SJSA1 (cell line): ENCODE results near the gene EBF3. TPM values are rescaled to one million over a fixed set of nuclear protein-coding genes. Genes with fewer than 3 reads are reported as not detected.

Experiments used
- DNase-seq, 2 experiments: peaks; one replicate each; pipeline ENCODE4 v3.0.0-alpha.2; 2015 to 2020; ENCODE audit warnings: low spot score in 2 of 2, low read depth in 1 of 2
- H3K27ac ChIP-seq: fragments of 250-450 bp; sonication (Bioruptor Pico); 2 replicates; pipeline ENCODE4 v1.5.1; 2020; ENCODE audit warnings: mild to moderate bottlenecking, moderate library complexity
- H3K27me3 ChIP-seq: fragments of 250-450 bp; sonication (Bioruptor Pico); replicated peaks from 2 replicates; pipeline ENCODE4 v1.5.1; 2020; ENCODE audit warnings: mild to moderate bottlenecking, moderate library complexity
- H3K36me3 ChIP-seq: fragments of 250-450 bp; sonication (Bioruptor Pico); 2 replicates; pipeline ENCODE4 v1.5.1; 2020; ENCODE audit warnings: mild to moderate bottlenecking
- H3K4me1 ChIP-seq: fragments of 250-450 bp; sonication (Bioruptor Pico); replicated peaks from 2 replicates; pipeline ENCODE4 v1.6.1; 2021; ENCODE audit warnings: mild to moderate bottlenecking
- H3K4me3 ChIP-seq: fragments of 250-450 bp; sonication (Bioruptor Pico); 2 replicates; pipeline ENCODE4 v1.5.1; 2020; ENCODE audit warnings: mild to moderate bottlenecking
- H3K9me3 ChIP-seq: fragments of 250-450 bp; sonication (Bioruptor Pico); replicated peaks from 2 replicates; pipeline ENCODE4 v1.5.1; 2020; ENCODE audit warnings: mild to moderate bottlenecking
- total RNA-seq: library from RNA; depleted of rRNA; stranded (reverse); fragments of >200 nt; shearing (Covaris generic); gene quantifications from 2 replicates; pipeline ENCODE4 v1.2.3, GENCODE V29; 2014

The EBF3 gene
- total RNA-seq, 1 experiment from 2014 or later: not detected

DNA sequence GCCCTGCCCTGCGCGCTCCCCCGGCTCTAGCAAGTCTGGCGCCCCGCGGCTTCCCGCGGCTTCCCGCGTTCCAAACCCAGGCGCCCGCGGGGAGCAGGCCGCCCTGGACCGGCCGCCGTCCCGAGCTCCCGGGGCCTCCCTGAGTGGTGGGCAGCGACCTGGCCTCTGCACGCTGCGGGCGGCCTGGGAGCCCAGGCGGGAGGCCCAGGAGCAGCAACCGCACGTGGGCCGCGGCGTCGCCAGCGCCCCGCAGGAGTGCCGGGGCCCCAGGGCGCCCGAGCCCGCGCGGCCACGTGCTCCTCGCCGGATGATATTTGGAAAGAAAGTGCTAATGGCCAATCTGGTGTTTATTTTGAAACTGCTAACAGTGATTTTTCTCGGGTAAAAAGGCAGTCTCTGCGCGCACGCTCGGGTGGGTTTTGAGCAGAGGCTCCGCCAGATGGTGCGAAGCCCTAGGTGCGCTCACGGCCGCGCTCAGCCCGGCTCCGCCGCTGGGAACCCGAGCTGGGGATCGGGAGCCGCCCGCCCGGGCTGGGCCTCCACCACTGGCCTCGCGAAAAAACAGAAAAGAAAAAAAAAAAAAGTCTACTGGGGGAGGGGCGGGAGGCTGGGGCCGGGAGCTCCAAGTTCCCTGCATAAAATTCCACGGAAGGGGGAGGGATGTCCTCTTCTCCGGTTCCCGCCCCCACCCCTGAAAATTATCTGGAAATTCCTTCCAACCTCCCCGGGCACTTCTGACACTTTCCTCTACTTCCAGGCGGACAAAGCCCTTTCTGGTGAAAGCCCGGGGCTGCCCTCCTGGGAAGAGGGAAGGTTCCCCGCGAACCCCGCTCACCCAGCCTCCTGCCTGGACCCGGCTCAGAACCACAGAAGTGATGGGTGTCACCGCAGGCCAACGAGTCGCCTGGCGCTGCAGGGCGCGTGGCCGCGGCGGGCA lies 4.3 kb downstream of the EBF3 start:
- no peak overlapping the region for H3K27ac ChIP-seq
- peaks cover 19% of the 10 kb centered on the region for H3K9me3 ChIP-seq
- H3K4me3 ChIP-seq: no peak overlapping the region
- H3K27me3 ChIP-seq: peaks cover 13% of the 10 kb centered on the region; the same call in 1 of the 2 replicates
- no peak for DNase-seq
- H3K36me3 ChIP-seq: no peaks in the 10 kb centered on the region
- H3K4me1 ChIP-seq: peaks cover 5% of the 10 kb centered on the region; the same call in 1 of the 2 replicates

DNA sequence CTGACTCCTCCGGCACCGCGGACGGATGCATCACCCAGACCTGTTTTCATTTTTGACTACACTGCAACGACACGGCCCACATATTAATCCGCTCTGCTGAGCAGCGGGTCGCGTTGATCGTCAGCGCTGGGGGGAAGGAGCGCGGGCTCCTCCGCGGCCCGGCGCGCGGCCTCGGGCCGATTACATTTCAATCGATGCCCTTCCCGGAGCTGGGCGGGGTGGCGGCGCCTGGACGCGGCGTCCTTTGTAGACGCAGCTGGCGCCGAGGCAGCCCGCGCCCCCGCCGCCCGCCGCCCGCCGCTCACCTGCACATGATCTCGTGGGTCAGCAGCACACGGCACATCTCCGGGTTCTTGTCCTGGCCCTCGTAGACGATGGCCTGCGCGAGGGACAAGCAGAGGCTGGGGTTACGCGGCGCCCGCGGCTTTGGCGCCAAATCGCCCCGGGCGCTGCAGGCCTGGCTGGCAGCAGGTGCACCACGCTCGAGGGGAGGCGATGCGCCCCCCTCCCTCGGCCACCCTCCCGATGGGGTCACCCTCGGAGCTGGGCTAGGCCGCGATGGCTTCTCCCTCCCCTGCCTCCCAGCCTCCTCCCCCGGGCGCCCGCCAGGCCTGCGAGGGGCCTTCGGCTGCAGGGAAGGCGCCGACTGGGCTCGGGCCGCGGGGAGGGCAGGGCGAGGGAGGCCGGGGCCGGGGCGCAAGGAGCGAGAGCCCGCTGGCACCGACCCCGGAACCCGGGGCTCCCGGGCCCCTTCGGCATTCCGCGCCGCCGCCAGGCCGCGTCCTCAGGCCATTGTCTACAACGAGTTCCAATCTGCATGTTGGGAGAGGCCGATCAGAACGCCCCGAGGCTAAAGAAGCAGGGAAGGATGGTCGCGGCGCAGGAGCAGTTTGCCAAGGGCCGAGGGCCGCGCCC lies 5.2 kb downstream of the EBF3 start:
- Histone ChIP-seq H3K4me3 (no peak overlapping the region), H3K36me3 (no peaks in the 10 kb centered on the region), H3K27me3 (peaks cover 11% of the 10 kb centered on the region; the same call in 1 of the 2 replicates), H3K4me1 (peaks cover 3% of the 10 kb centered on the region; the same call in 1 of the 2 replicates), H3K27ac (no peak overlapping the region), H3K9me3 (peaks cover 15% of the 10 kb centered on the region)
- no peak for DNase-seq

DNA sequence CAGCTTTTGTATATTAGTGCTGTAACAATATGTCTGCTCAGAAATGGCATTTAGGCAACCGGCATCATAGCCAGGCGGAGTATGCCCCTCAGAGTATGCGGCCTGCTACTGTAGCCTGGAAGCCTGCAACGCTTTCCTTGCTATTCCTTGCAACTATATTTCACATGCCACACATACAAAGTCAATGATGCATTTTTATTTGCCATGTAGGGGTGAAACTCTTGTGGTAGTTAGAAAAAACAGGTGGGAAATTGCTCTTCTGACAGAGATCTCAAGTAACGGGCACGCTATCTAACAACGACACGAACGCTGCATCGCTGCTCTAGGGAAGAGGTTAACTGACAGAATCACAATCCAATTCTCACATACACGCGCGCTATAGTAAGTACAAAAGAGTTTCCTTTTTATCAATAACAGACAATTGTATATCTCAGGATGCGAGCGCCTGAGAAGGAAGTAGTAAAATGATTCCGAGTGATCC lies 5.9 kb downstream of the EBF3 start:
- 0 out of 2 replicates have a peak, but pooled peaks cover 6% of the 10 kb centered on the region for H3K27me3 ChIP-seq
- no peak overlapping the region for H3K27ac ChIP-seq
- DNase-seq: no peak
- no peak overlapping the region for H3K4me3 ChIP-seq
- H3K9me3 ChIP-seq: peaks cover 11% of the 10 kb centered on the region
- no peaks in the 10 kb centered on the region for H3K4me1 ChIP-seq
- no peaks in the 10 kb centered on the region for H3K36me3 ChIP-seq

GRCh38 chr10:129956876-129957673 lies 7.0 kb downstream of the EBF3 start:
- H3K27ac ChIP-seq: no peak overlapping the region
- peaks cover 6% of the 10 kb centered on the region for H3K9me3 ChIP-seq
- no peak overlapping the region for H3K4me3 ChIP-seq
- no peaks in the 10 kb centered on the region for H3K4me1 ChIP-seq
- no peaks in the 10 kb centered on the region for H3K27me3 ChIP-seq
- DNase-seq: no peak
- H3K36me3 ChIP-seq: no peaks in the 10 kb centered on the region

GRCh38 chr10:129956286-129956670 lies 7.8 kb downstream of the EBF3 start:
- Histone ChIP-seq H3K9me3 (peaks cover 6% of the 10 kb centered on the region), H3K27me3 (no peaks in the 10 kb centered on the region), H3K4me3 (no peak overlapping the region), H3K4me1 (no peaks in the 10 kb centered on the region), H3K36me3 (no peaks in the 10 kb centered on the region), H3K27ac (no peak overlapping the region)
- DNase-seq: no peak

- no peaks in the 10 kb centered on the region for H3K4me1 ChIP-seq
- no peak for DNase-seq
- no peaks in the 10 kb centered on the region for H3K36me3 ChIP-seq
- no peaks in the 10 kb centered on the region for H3K27me3 ChIP-seq
- H3K27ac ChIP-seq: no peak overlapping the region
- peaks cover 6% of the 10 kb centered on the region for H3K9me3 ChIP-seq
- H3K4me3 ChIP-seq: no peak overlapping the region
Measured at GRCh38 chr10:129955601-129956285, 8.3 kb downstream of the EBF3 start.

DNA sequence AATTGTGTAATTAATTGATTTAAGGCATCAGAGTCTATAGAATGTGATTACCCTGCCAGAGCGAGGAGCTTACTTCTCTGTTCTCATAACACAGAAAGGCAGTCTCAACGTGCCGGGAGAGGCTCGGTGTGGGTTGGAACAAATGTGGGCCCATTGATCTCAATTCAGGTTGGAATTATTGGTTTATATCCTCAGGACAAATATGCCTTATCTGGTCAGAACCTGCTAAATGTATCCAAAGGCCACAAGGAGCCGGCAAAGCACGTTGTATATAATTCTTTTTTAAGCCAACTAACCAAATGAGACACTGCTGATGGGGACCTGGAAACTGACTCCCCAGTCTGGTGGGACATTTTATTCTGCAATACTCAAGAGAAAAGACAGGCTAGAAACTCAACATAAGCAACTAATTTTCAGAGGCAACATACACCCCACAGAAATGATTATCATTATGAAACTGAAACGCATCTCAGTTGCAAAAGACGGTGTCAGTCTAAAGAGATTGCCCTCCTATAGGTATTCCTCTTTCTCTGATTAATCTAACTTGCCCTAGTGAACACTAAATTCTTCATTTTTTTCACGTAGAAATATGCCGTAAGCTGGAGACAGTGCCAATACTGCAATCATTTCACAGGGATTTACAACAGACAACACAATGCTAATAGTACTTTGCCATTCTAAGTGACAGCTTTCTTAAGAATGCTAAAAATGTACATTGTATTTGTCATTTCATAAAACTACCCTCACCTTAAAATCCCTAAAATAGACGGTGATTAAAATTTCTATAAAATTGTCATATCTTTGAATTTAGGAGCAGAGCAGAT lies 9.4 kb downstream of the EBF3 start:
- Histone ChIP-seq H3K4me3 (no peak overlapping the region), H3K27ac (no peak overlapping the region)

DNA sequence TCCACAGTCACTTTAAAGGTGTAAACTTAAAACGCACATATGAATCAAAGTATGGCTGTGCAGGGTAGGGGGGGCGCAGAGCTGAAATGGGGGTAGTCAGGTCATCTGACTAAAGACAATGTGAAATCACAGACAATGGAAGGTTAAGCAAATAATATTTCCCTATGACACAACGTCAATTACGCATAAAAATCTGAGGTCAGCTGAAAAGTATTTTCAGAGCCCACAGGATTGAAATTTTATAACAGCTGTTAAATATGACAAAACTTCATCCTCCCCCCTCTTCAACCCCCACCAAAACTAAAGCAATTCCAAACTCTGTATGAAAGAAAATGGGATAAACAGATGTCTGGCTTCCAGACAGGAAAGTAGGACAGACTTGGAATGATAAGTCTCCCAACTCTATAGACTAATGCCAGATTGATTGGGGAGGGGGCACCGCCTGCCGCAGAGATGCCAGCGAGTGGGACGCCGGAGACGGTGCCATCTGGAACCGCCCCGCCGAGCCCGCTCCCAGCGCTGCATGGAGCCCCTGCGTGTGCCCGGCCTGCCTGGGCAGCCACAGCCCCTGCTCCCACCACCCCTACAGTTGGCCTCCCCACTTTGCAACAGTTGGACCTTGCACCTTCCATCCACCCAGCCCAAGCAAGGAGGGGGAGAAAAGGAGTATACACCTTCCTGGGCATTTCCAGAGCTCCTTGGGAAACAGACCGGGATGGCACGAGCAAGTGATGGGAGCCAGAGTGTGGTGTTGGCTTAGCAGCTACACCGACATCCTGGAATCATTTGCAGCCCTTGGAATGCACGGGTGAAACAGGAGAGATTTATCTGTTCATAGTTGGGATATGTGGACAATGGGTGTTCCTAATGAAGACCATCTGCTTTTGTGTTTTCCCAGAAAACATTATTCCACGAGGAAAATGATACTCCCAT lies 10.7 kb downstream of the EBF3 start:
- H3K9me3 ChIP-seq: no peaks in the 10 kb centered on the region; the same call in 1 of the 2 replicates
- H3K27ac ChIP-seq: no peak overlapping the region
- no peaks in the 10 kb centered on the region for H3K27me3 ChIP-seq
- no peak for DNase-seq
- no peaks in the 10 kb centered on the region for H3K36me3 ChIP-seq
- H3K4me3 ChIP-seq: no peak overlapping the region
- no peaks in the 10 kb centered on the region for H3K4me1 ChIP-seq

More for the DNA sequence above, 9.4 kb downstream of the EBF3 start:
- DNase-seq: no peak
- H3K4me1 ChIP-seq: no peaks in the 10 kb centered on the region
- H3K36me3 ChIP-seq: no peaks in the 10 kb centered on the region
- no peaks in the 10 kb centered on the region for H3K27me3 ChIP-seq
- H3K9me3 ChIP-seq: peaks cover 6% of the 10 kb centered on the region

DNA sequence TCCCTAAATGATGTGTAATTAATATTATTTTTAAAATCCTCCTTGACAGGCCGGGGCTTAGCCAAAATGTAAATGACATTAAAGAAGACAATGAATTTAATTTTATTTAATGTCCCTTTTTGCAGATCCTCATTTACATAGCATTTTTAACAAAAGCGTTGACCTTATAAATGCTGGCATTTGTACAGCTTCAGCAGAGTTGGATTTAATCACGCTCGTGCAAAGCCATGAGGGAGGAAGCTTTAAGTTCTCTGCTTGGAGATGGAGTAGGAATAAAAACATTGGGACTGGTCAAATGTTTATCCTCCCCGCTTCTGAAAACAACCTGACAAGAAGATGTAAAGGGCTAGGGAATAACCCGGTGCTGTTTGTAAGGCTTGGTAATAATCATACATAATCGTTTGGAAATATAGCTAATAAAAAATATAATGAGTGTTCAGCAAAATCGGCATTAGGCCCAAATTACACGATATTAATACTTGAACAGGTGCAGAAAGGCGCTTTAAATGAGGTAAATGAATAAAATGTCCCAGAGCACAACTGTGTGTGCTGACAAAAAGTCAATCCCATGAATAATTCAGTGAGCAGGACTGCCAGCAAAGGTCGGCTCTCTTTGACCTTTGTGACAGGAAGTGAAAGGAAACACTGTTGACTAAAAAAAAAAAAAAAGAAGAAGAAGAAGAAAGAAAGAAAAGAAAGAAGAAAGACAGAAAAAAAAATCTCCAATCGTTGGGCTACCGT lies 11.5 kb downstream of the EBF3 start:
- no peak overlapping the region for H3K4me3 ChIP-seq
- no peaks in the 10 kb centered on the region for H3K27me3 ChIP-seq
- DNase-seq: no peak
- H3K27ac ChIP-seq: no peak overlapping the region
- H3K36me3 ChIP-seq: no peaks in the 10 kb centered on the region
- no peaks in the 10 kb centered on the region for H3K4me1 ChIP-seq
- H3K9me3 ChIP-seq: no peaks in the 10 kb centered on the region

DNA sequence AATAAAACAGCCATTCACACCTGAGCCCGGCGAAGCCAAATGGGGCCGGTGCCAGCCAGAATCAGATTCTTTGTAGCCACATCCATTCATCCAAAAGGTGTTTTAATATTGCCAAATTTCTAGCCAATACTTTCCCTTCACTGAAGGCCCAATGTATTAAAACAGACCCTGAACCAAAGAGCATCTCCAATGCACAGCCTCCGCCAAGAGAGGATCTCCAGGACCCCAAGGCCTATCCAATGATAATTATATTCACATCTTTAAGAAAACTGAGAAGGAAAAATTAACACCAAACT lies 12.2 kb downstream of the EBF3 start:
- DNase-seq: no peak
- H3K27ac ChIP-seq: no peak overlapping the region
- no peaks in the 10 kb centered on the region for H3K4me1 ChIP-seq
- no peaks in the 10 kb centered on the region for H3K27me3 ChIP-seq
- H3K9me3 ChIP-seq: no peaks in the 10 kb centered on the region
- no peaks in the 10 kb centered on the region for H3K36me3 ChIP-seq
- H3K4me3 ChIP-seq: no peak overlapping the region
